HG03571 (cell line): Measurements from ENCODE around the gene DPEP1.

ENCODE experiments used
- ATAC-seq: cut with Tn5 transposase; IDR thresholded peaks from one replicate; pipeline ENCODE4 v1.9.1; 2021; ENCODE audit not compliant: unreplicated experiment

The DPEP1 gene

GRCh38 chr16:89598199-89598598 is 15.2 kb upstream of the DPEP1 start:
- ATAC-seq: no peak

GRCh38 chr16:89599451-89599858 is 14.0 kb upstream of the DPEP1 start:
- no peak for ATAC-seq

- no peak for ATAC-seq
Measured at GRCh38 chr16:89599902-89600301, 13.5 kb upstream of the DPEP1 start.

- ATAC-seq: no peak
Measured at GRCh38 chr16:89600427-89600826, 13.0 kb upstream of the DPEP1 start.

- ATAC-seq: no peak
Measured at GRCh38 chr16:89600956-89601355, 12.5 kb upstream of the DPEP1 start.

GRCh38 chr16:89601906-89602272 is 11.6 kb upstream of the DPEP1 start:
- ATAC-seq: no peak

GRCh38 chr16:89602273-89602951 is 11.0 kb upstream of the DPEP1 start:
- no peak for ATAC-seq

GRCh38 chr16:89602952-89603590 is 10.4 kb upstream of the DPEP1 start:
- no peak for ATAC-seq

GRCh38 chr16:89604764-89605163 is 8.7 kb upstream of the DPEP1 start:
- no peak for ATAC-seq

GRCh38 chr16:89605186-89605970 is 8.1 kb upstream of the DPEP1 start:
- ATAC-seq: no peak

GRCh38 chr16:89606006-89606405 is 7.4 kb upstream of the DPEP1 start:
- ATAC-seq: no peak

- no peak for ATAC-seq
Measured at GRCh38 chr16:89607453-89607852, 6.0 kb upstream of the DPEP1 start.

- no peak for ATAC-seq
Measured at GRCh38 chr16:89607937-89608740, 5.3 kb upstream of the DPEP1 start.

- ATAC-seq: no peak
Measured at GRCh38 chr16:89610108-89610453, 3.4 kb upstream of the DPEP1 start.

- no peak for ATAC-seq
Measured at GRCh38 chr16:89612415-89613166, 851 bp upstream of the DPEP1 start.

GRCh38 chr16:89613954-89614459 is 565 bp downstream of the DPEP1 start:
- no peak for ATAC-seq

- no peak for ATAC-seq
Measured at GRCh38 chr16:89615176-89615575, 1.7 kb downstream of the DPEP1 start.

GRCh38 chr16:89615596-89616090 is 2.2 kb downstream of the DPEP1 start:
- ATAC-seq: no peak

- ATAC-seq: no peak
Measured at GRCh38 chr16:89616623-89617022, 3.2 kb downstream of the DPEP1 start.

- ATAC-seq: no peak
Measured at GRCh38 chr16:89617036-89617435, 3.6 kb downstream of the DPEP1 start.
